Endothelial cell (in vitro differentiated cells): ENCODE data around the gene PSMD12. TPM values are rescaled to one million over a fixed set of nuclear protein-coding genes. Genes with fewer than 3 reads are reported as not detected.

Source experiments
- DNase-seq: peaks from one replicate; pipeline ENCODE4 v3.0.0; 2021; ENCODE audit warnings: low spot score
- H3K27ac Mint-ChIP-seq: one replicate; pipeline ENCODE4 v1.8.0; 2021; ENCODE audit warnings: mixed read lengths, inconsistent platforms; ENCODE audit not compliant: unreplicated experiment
- H3K27me3 Mint-ChIP-seq: one replicate; pipeline ENCODE4 v1.8.0; 2021; ENCODE audit warnings: mild to moderate bottlenecking, moderate library complexity, mixed read lengths, inconsistent platforms; ENCODE audit not compliant: unreplicated experiment
- H3K36me3 Mint-ChIP-seq: one replicate; pipeline ENCODE4 v1.8.0; 2021; ENCODE audit warnings: mild to moderate bottlenecking, low read depth, mixed read lengths, inconsistent platforms; ENCODE audit not compliant: unreplicated experiment
- H3K4me1 Mint-ChIP-seq: one replicate; pipeline ENCODE4 v1.8.0; 2021; ENCODE audit warnings: mild to moderate bottlenecking, mixed read lengths, inconsistent platforms; ENCODE audit not compliant: unreplicated experiment
- H3K4me3 Mint-ChIP-seq: one replicate; pipeline ENCODE4 v1.8.0; 2021; ENCODE audit warnings: mild to moderate bottlenecking, mixed read lengths, inconsistent platforms; ENCODE audit not compliant: unreplicated experiment
- H3K9me3 Mint-ChIP-seq: one replicate; pipeline ENCODE4 v1.8.0; 2021; ENCODE audit warnings: mixed read lengths, inconsistent platforms; ENCODE audit not compliant: unreplicated experiment
- CTCF ChIP-seq: fragments of 200-600 bp; sonication (generic); IDR thresholded peaks from one replicate; pipeline ENCODE4 v1.5.0; 2021; ENCODE audit warnings: antibody characterized with exemption; ENCODE audit not compliant: unreplicated experiment
- total RNA-seq: library from RNA; stranded (reverse); fragmentation: NEBNext Ultra II Directional; extraction: Animal tissue kit (Norgen Biotek cat#: 25700); gene quantifications from one replicate; pipeline ENCODE4 v1.2.1, GENCODE V29; 2021; ENCODE audit not compliant: unreplicated experiment

PSMD12 gene
- total RNA-seq, 1 donor from 2014 or later = 46.2 TPM

- DNase-seq = peak; percentile 74
- Mint-ChIP-seq H3K27me3 (no peaks in the 10 kb centered on the region), H3K4me3 (no peak overlapping the region), H3K4me1 (peaks cover 13% of the 10 kb centered on the region), H3K27ac (no peak overlapping the region), H3K36me3 (no peaks in the 10 kb centered on the region), H3K9me3 (no peaks in the 10 kb centered on the region)
- peak; percentile 96 for TF ChIP-seq CTCF
Measured at GRCh38 chr17:67386965-67387551, 20.7 kb upstream of the PSMD12 start.

- no peak for TF ChIP-seq CTCF
- DNase-seq = no peak
- Mint-ChIP-seq H3K9me3 (no peaks in the 10 kb centered on the region), H3K4me3 (no peak overlapping the region), H3K36me3 (peaks cover 4% of the 10 kb centered on the region), H3K27ac (peak overlapping the region; percentile 16), H3K27me3 (no peaks in the 10 kb centered on the region), H3K4me1 (peaks cover 8% of the 10 kb centered on the region)
Measured at GRCh38 chr17:67385122-67385988, 19.0 kb upstream of the PSMD12 start.

- Mint-ChIP-seq H3K4me1 (peaks cover 9% of the 10 kb centered on the region), H3K36me3 (peaks cover 9% of the 10 kb centered on the region), H3K4me3 (no peak overlapping the region), H3K27me3 (peaks cover 7% of the 10 kb centered on the region), H3K27ac (peak overlapping the region; percentile 24), H3K9me3 (no peaks in the 10 kb centered on the region)
- no peak for DNase-seq
- no peak for TF ChIP-seq CTCF
Measured at GRCh38 chr17:67381929-67382257, 15.5 kb upstream of the PSMD12 start.

- Mint-ChIP-seq H3K4me1 (peaks cover 31% of the 10 kb centered on the region), H3K9me3 (no peaks in the 10 kb centered on the region), H3K36me3 (peaks cover 9% of the 10 kb centered on the region), H3K27me3 (peaks cover 12% of the 10 kb centered on the region), H3K27ac (peak overlapping the region; percentile 97), H3K4me3 (peak overlapping the region; percentile 96)
- no peak for TF ChIP-seq CTCF
- DNase-seq = no peak
Measured at GRCh38 chr17:67379251-67379630, 12.9 kb upstream of the PSMD12 start.
